Neural crest cell (in vitro differentiated cells): ENCODE measurements around the gene USP6NL. TPM values are rescaled to one million over a fixed set of nuclear protein-coding genes. Genes with fewer than 3 reads are reported as not detected.

Experiments used
- DNase-seq: peaks from one replicate; pipeline ENCODE4 v3.0.0; 2021; ENCODE audit warnings: low read depth, mixed read lengths, low spot score
- H3K27ac Mint-ChIP-seq: one replicate; pipeline ENCODE4 v1.8.0; 2021; ENCODE audit warnings: mild to moderate bottlenecking, mixed read lengths; ENCODE audit not compliant: unreplicated experiment
- H3K27me3 Mint-ChIP-seq: 2 replicates; pipeline ENCODE4 v1.8.0; 2021; ENCODE audit warnings: low read depth, mild to moderate bottlenecking, mixed read lengths
- H3K36me3 Mint-ChIP-seq: 2 replicates; pipeline ENCODE4 v1.8.0; 2021; ENCODE audit warnings: low read depth, mild to moderate bottlenecking, mixed read lengths
- H3K4me1 Mint-ChIP-seq: 2 replicates; pipeline ENCODE4 v1.8.0; 2021; ENCODE audit warnings: mixed read lengths
- H3K4me3 Mint-ChIP-seq: one replicate; pipeline ENCODE4 v1.8.0; 2021; ENCODE audit warnings: mild to moderate bottlenecking, mixed read lengths
- H3K9me3 Mint-ChIP-seq: 2 replicates; pipeline ENCODE4 v1.8.0; 2021; ENCODE audit warnings: mixed read lengths
- CTCF ChIP-seq: fragments of 200-600 bp; sonication (generic); conservative IDR thresholded peaks from 2 replicates; pipeline ENCODE4 v1.5.0; 2021; ENCODE audit warnings: antibody characterized with exemption, mild to moderate bottlenecking
- total RNA-seq: library from RNA; stranded (reverse); gene quantifications from 2 replicates; pipeline ENCODE4 v1.2.1, GENCODE V29; 2021

Gene USP6NL
- total RNA-seq, 1 donor from 2014 or later = 35.3 TPM

GRCh38 chr10:11578802-11579255 is 32.6 kb downstream of the USP6NL start:
- Mint-ChIP-seq H3K4me1 (peaks cover 5% of the 10 kb centered on the region), H3K27me3 (no peaks in the 10 kb centered on the region), H3K9me3 (no peaks in the 10 kb centered on the region), H3K36me3 (peaks cover 4% of the 10 kb centered on the region), H3K27ac (no peak overlapping the region), H3K4me3 (no peak overlapping the region)
- no peak for TF ChIP-seq CTCF
- DNase-seq = no peak

- DNase-seq = no peak
- Mint-ChIP-seq H3K9me3 (no peaks in the 10 kb centered on the region), H3K4me3 (no peak overlapping the region), H3K27ac (no peak overlapping the region), H3K36me3 (peaks cover 3% of the 10 kb centered on the region), H3K4me1 (peaks cover 11% of the 10 kb centered on the region), H3K27me3 (no peaks in the 10 kb centered on the region)
- TF ChIP-seq CTCF = no peak
These were observed 35.2 kb downstream of the USP6NL start for GRCh38 chr10:11576092-11576809.

GRCh38 chr10:11573497-11573896 is 38.0 kb downstream of the USP6NL start:
- Mint-ChIP-seq H3K36me3 (no peaks in the 10 kb centered on the region), H3K27me3 (no peaks in the 10 kb centered on the region), H3K27ac (no peak overlapping the region), H3K9me3 (no peaks in the 10 kb centered on the region), H3K4me3 (no peak overlapping the region), H3K4me1 (peaks cover 11% of the 10 kb centered on the region)
- no peak for TF ChIP-seq CTCF
- no peak for DNase-seq

GRCh38 chr10:11570751-11571150 is 40.7 kb downstream of the USP6NL start:
- Mint-ChIP-seq H3K27ac (no peak overlapping the region), H3K4me1 (peaks cover 14% of the 10 kb centered on the region), H3K9me3 (no peaks in the 10 kb centered on the region), H3K4me3 (no peak overlapping the region), H3K27me3 (no peaks in the 10 kb centered on the region), H3K36me3 (no peaks in the 10 kb centered on the region)
- no peak for TF ChIP-seq CTCF
- DNase-seq = no peak

- H3K4me3 Mint-ChIP-seq = no peak overlapping the region
- no peak for TF ChIP-seq CTCF
- H3K4me1 Mint-ChIP-seq = peaks cover 14% of the 10 kb centered on the region
- H3K27me3 Mint-ChIP-seq = no peaks in the 10 kb centered on the region
- H3K9me3 Mint-ChIP-seq = no peaks in the 10 kb centered on the region
- no peak overlapping the region for H3K27ac Mint-ChIP-seq
- DNase-seq = no peak
- H3K36me3 Mint-ChIP-seq = peaks cover 5% of the 10 kb centered on the region
These were observed 42.0 kb downstream of the USP6NL start for GRCh38 chr10:11569471-11569870.
